Heart left ventricle (tissue), 13 donors: Measurements from ENCODE around the gene LCP2.

Source experiments
- POLR2A ChIP-seq, 2 donors: fragments of 450-650 bp; IDR thresholded peaks; one replicate each; pipeline ENCODE4 v1.6.1; 2017; ENCODE audit warnings: antibody characterized with exemption in 2 of 2, mild to moderate bottlenecking in 2 of 2, moderate library complexity in 2 of 2
- TF ChIP-seq, protein P1 (sequence below), 12 donors: fragments of 200-600 bp; sonication (generic) in 4 of 12; IDR thresholded peaks; one replicate each; pipeline versions ENCODE4 v1.5.0 to v1.8.0; 2018 to 2022; ENCODE audit warnings: antibody characterized with exemption in 12 of 12, mild to moderate bottlenecking in 5 of 12
- donor health status: ischemic (EF 13 %, LVEDD 7.1; RV severe dilation, severe dysfunction).
- donor health status: DM: no; HTN: yes; CAD: no.
- donor health status: DM: no; HTN: no; CAD: no.
- donor health status: ischemic (EF 25% LVEDD 6.9; RV normal size, moderate dysfunction).
- donor health status: ischemic (EF 25% LVEDD 5.7; RV mildly dilated, moderate dysfunction).
- donor health status: ischemic (EF 35%, LVEDD 5.7; RV mildly dilated, moderate dysfunction).
- donor health status: nonischemic (EF 11% LVEDD 7.7; RV severe dilation, severe dysfunction).
- donor health status: DM: yes; HTN: yes; CAD: no.
- donor health status: PGD.
- donor health status: ischemic (EF 29% LVEDD 5.4; RV normal size, mild dysfunction).
- donor health status: nonischemic (EF 23%, LVEDD 6.1; RV moderate dilation, normal function).

DNA sequence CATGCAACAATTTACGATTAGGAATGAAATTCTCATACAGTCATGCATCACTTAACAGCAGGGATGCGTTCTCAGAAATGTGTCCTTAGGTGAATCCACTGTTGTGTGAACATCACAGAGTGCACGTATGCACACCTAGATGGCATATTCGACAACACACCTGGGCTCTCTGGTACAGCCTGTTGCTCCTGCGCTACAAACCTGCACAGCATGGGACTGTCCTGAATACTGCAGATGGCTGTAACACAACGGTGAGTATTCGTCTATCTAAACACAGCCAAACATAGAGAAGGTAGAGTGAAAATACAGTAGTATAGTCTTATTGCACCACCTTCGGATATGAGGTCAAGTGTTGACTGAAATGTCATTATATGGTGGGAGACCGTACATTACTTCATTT is 44.0 kb upstream of the LCP2 start:
- TF ChIP-seq, protein P1, sequence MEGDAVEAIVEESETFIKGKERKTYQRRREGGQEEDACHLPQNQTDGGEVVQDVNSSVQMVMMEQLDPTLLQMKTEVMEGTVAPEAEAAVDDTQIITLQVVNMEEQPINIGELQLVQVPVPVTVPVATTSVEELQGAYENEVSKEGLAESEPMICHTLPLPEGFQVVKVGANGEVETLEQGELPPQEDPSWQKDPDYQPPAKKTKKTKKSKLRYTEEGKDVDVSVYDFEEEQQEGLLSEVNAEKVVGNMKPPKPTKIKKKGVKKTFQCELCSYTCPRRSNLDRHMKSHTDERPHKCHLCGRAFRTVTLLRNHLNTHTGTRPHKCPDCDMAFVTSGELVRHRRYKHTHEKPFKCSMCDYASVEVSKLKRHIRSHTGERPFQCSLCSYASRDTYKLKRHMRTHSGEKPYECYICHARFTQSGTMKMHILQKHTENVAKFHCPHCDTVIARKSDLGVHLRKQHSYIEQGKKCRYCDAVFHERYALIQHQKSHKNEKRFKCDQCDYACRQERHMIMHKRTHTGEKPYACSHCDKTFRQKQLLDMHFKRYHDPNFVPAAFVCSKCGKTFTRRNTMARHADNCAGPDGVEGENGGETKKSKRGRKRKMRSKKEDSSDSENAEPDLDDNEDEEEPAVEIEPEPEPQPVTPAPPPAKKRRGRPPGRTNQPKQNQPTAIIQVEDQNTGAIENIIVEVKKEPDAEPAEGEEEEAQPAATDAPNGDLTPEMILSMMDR (IDR thresholded peaks at IDR 0.05), result no peak
- no peak for TF ChIP-seq POLR2A (IDR thresholded peaks at IDR 0.05)
